A549 treated with Mapracorat at 1 μM for 4 hours (cell line): ENCODE measurements around the gene SEC24C. TPM values are rescaled to one million over a fixed set of nuclear protein-coding genes. Genes with fewer than 3 reads are reported as not detected.

Source experiments
- total RNA-seq: library from RNA; stranded (reverse); fragments of 200-300 nt; extraction: Qiagen RNA extraction; gene quantifications from 5 replicates; pipeline ENCODE4 v1.2.3, GENCODE V29; 2022

The SEC24C gene, protein sequence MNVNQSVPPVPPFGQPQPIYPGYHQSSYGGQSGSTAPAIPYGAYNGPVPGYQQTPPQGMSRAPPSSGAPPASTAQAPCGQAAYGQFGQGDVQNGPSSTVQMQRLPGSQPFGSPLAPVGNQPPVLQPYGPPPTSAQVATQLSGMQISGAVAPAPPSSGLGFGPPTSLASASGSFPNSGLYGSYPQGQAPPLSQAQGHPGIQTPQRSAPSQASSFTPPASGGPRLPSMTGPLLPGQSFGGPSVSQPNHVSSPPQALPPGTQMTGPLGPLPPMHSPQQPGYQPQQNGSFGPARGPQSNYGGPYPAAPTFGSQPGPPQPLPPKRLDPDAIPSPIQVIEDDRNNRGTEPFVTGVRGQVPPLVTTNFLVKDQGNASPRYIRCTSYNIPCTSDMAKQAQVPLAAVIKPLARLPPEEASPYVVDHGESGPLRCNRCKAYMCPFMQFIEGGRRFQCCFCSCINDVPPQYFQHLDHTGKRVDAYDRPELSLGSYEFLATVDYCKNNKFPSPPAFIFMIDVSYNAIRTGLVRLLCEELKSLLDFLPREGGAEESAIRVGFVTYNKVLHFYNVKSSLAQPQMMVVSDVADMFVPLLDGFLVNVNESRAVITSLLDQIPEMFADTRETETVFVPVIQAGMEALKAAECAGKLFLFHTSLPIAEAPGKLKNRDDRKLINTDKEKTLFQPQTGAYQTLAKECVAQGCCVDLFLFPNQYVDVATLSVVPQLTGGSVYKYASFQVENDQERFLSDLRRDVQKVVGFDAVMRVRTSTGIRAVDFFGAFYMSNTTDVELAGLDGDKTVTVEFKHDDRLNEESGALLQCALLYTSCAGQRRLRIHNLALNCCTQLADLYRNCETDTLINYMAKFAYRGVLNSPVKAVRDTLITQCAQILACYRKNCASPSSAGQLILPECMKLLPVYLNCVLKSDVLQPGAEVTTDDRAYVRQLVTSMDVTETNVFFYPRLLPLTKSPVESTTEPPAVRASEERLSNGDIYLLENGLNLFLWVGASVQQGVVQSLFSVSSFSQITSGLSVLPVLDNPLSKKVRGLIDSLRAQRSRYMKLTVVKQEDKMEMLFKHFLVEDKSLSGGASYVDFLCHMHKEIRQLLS
- total RNA-seq = 44.7 to 57.9 TPM (median 56.7 TPM) in 5 replicates

DNA sequence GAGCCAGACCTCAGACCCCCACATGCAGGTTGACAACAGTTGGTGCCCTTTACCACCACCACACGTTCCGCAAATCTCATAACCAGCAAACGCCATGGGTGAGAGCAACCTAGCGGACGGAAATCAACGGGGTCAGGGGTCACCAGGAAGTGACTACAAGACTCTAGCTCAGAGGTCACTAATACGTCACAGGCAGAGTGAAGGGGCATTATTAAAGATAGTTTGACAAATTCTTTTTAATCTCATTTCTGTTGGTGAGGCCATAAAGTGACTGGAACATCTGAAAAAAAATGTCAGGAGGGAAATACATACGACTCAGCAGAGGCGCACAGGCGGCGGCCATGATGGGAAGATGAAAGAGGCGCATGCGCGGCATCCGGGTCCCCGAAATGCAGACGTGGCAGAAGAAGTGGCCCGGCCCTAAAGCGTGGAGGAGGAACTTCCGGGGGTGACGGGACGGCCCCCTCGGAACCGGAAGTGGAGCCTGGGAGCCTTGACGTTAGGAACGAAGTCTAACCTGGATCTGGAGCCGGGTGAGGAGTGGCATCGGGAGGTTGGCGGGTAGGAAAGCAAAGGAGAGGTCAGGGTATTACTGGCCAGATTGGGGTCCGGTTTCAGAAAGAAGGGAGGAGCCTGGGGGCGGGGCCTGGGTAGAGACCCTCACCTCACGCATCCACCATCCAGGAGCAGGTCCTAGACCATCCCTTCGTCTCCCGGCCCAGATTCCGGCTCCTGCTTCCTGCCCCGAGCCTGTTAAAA lies at the start of gene SEC24C:
Gene SEC24C, plus strand, starts transcription at position 468 of the 759 bp plus-strand sequence. CDS start 2,461 bp downstream, outside the sequence.

DNA sequence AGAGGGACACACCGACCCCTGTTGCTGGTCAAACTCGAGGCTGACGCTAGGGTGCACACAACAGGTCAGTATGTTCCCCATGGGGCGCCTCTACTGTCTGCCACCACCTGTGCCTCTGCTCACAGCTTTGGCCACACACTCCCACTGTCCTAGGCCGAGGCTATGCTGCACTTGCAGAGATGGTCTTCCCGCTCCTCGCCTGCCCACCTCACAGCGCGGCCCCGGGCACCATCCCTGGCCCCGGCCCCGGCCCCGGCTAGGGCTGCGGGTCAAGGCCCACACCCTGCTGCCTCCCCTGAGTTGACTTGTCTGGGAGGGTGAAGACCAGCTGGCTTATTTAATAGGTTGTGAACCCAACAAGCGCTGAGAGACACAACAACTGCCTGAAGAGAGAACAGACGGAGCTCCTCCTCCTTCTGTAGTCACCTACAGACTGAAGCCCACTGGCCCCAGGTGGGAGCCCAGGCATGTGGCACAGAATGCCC lies 46.5 kb upstream of the SEC24C start, which contains the start of gene AGAP5:
Gene AGAP5, minus strand, starts transcription at position 435 of the 485 bp plus-strand sequence. Its CDS starts 354 bp downstream, at position 81.

DNA sequence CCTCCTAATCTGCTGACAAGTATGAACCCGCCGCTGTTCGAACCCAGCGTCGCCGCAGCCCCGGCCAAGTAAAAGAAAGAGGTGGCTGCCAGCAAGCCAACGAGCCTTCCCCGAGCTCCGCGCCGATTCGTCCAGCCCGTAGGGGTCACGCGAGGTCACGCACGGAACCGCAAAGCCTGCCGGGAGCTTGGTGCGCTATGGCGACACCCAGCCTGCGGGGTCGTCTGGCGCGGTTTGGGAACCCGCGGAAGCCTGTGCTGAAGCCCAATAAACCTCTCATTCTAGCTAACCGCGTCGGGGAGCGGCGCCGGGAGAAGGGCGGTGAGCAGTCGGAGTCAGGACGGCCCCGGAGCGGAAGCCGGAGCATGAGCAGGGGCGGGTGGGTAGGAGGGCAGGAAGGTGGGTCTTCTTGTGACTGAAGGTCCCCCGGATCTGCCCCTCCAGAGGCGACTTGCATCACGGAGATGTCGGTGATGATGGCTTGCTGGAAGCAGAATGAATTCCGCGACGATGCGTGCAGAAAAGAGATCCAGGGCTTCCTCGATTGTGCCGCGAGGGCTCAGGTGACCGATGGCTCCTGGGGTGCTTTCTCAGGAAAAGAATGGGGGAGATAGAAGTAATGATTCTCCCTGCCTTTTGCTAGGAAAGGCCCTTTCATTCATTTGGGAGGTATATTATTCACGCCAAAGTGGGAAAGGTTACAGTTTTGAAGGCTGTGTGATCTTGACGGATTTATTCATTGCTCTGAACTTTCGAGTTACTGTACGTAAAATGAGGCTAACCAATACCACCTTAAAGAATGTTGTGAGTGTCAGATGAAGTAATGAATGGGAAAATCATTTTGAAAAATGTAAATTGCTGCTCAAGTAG lies 37.9 kb downstream of the SEC24C start, which contains the start of gene CHCHD1:
Gene CHCHD1, plus strand, starts transcription at position 170 of the 870 bp plus-strand sequence. Its CDS starts 28 bp downstream, at position 198.

DNA sequence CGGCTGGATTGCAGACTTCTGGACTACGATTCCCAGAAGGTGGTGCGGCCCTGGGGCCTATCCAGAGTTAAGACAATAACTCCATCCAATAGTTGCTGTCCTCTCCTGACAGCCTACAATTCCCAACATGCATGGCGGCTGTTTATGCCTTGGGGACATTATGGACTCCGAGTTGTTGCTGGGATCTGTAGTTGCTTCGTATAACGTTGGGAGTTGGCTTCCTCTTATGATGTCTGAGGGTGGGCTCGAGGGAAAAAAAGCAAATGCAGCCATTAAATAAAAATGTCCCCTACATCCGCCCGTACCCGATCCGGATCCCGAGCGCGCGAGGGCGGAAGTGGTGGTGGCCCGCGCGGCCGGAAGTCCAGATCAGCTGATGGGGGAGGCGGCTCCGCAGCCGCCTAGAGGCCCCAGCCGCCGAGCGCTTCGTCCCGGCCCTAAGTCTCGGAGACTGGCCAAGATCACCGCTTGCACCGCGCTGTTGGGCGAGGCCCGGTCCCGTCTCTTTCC lies 41.1 kb downstream of the SEC24C start, which contains the start of gene ZSWIM8:
Gene ZSWIM8, plus strand, starts transcription at position 396 of the 510 bp plus-strand sequence. CDS start 273 bp downstream, outside the sequence.

Other genes with a start within 250 kb of the SEC24C start
- gene PPP3CB, start 248.3 kb upstream of the SEC24C start, total RNA-seq = 15.1 to 17.5 TPM (median 16.3 TPM) in 5 replicates
- gene USP54, start 153.0 kb upstream of the SEC24C start, total RNA-seq = 7.9 to 13.2 TPM (median 11.5 TPM) in 5 replicates
- gene MYOZ1, start 102.9 kb upstream of the SEC24C start, total RNA-seq = not detected in 5 replicates
- not detected in 5 replicates for gene SYNPO2L, start 88.3 kb upstream of the SEC24C start, total RNA-seq
- 1.9 to 3.1 TPM (median 1.9 TPM) in 5 replicates for gene AGAP5, start 46.3 kb upstream of the SEC24C start, total RNA-seq
- 62.1 to 69.8 TPM (median 68.1 TPM) in 5 replicates for gene CHCHD1, start 37.7 kb downstream of the SEC24C start, total RNA-seq
- gene ZSWIM8, start 41.2 kb downstream of the SEC24C start, total RNA-seq = 38.0 to 43.5 TPM (median 38.4 TPM) in 5 replicates
- gene NDST2, start 67.2 kb downstream of the SEC24C start, total RNA-seq = 12.1 to 19.9 TPM (median 15.0 TPM) in 5 replicates
- gene CAMK2G, start 130.2 kb downstream of the SEC24C start, total RNA-seq = 16.9 to 20.8 TPM (median 19.1 TPM) in 5 replicates
- 102 to 121 TPM (median 116 TPM) in 5 replicates for gene PLAU, start 166.8 kb downstream of the SEC24C start, total RNA-seq